Adrenal gland (tissue), 12 donors: Measurements from ENCODE around the gene AOC1. TPM values are rescaled to one million over a fixed set of nuclear protein-coding genes. Genes with fewer than 3 reads are reported as not detected.
"Not testable (repeated sequence)": the region's sequence is repeated elsewhere in the genome, so short reads cannot be mapped to it uniquely, and the experiment has no call there.

Source experiments
- DNase-seq, 7 donors: peaks; one replicate each; pipeline ENCODE4 v3.0.0-alpha.2; 2019 to 2020
- H3K27ac ChIP-seq, 5 donors: fragments of 200-600 bp; sonication (generic) in 4 of 5; 1 replicate in 3 of 5; 2 replicates in 2 of 5; pipeline versions ENCODE4 v1.5.1 to v1.8.0; 2016 to 2020; ENCODE audit warnings: mild to moderate bottlenecking in 1 of 5
- H3K27me3 ChIP-seq: fragments of 200-600 bp; 2 replicates; pipeline ENCODE4 v1.8.0; 2021
- H3K36me3 ChIP-seq, 2 donors: fragments of 200-600 bp; replicated peaks in 1 of 2; 1 replicate in 1 of 2; 2 replicates in 1 of 2; pipeline versions ENCODE4 v1.5.1 to v1.8.0; 2018 to 2022
- H3K4me1 ChIP-seq, 2 donors: fragments of 200-600 bp; replicated peaks in 1 of 2; 1 replicate in 1 of 2; 2 replicates in 1 of 2; pipeline versions ENCODE4 v1.5.1 to v1.8.0; 2018 to 2021
- H3K4me3 ChIP-seq, 4 donors: fragments of 200-600 bp; sonication (generic) in 3 of 4; one replicate each; pipeline ENCODE4 v1.5.1; 2016 to 2018
- H3K9me3 ChIP-seq, 3 donors: fragments of 200-600 bp; sonication (generic) in 1 of 3; replicated peaks in 1 of 3; 1 replicate in 2 of 3; 2 replicates in 1 of 3; pipeline versions ENCODE4 v1.5.1 to v1.8.0; 2016 to 2021
- POLR2A ChIP-seq, 2 donors: fragments of 450-650 bp; IDR thresholded peaks; one replicate each; pipeline ENCODE4 v1.6.1; 2017; ENCODE audit warnings: antibody characterized with exemption in 2 of 2, mild to moderate bottlenecking in 2 of 2, moderate library complexity in 1 of 2
- WGBS, 4 donors: extraction: QIAGEN DNeasy Blood & Tissue Kit in 2 of 4; methylation state at CpG; one replicate each; pipeline versions ENCODE4 v1.1.5 to v1.1.7; 2013 to 2017; 5-methylcytosine and 5-hydroxymethylcytosine counted together
- intact Hi-C, 2 donors: fragments of 100-400 bp; cut with DNase I; formaldehyde crosslinking; loops; one replicate each; pipeline versions ENCODE4 v1.14.1 to v1.15.0; 2022 to 2023
- polyA plus RNA-seq, 3 donors: library from polyadenylated mRNA; stranded (reverse); fragments of 200-250 nt in 2 of 3; fragments of 350-450 nt in 1 of 3; fragmentation: Illumina TruSeq in 1 of 3; extraction: RNeasy Lipid Tissue Mini Kit (QIAGEN cat#74804) in 1 of 3; gene quantifications; one replicate each; pipeline ENCODE4 v1.2.3, GENCODE V29; 2013 to 2014
- total RNA-seq, 9 donors: library from RNA; depleted of rRNA in 4 of 9; stranded (reverse); fragments of >200 nt in 4 of 9; fragments of 120-200 nt in 1 of 9; fragmentation: NEBNext Ultra II Directional in 1 of 9; extraction: Animal tissue kit (Norgen Biotek cat#: 25700) in 1 of 9; gene quantifications; one replicate each; pipeline versions ENCODE4 v1.1.0 to v1.2.4, GENCODE V29; 2013 to 2023
- TF ChIP-seq, protein P1 (sequence below), 6 experiments: fragments of 450-650 bp in 4 of 6; fragments of 200-600 bp in 2 of 6; sonication (generic) in 1 of 6; IDR thresholded peaks; 1 replicate in 5 of 6; 2 replicates in 1 of 6; pipeline versions ENCODE4 v1.5.1 to v1.8.0; 2016 to 2021; ENCODE audit warnings: antibody characterized with exemption in 6 of 6, mild to moderate bottlenecking in 2 of 6, moderate library complexity in 1 of 6
- donor health status: healthy with polysubstance abuse.
- donor health status: Bipolar disorder and iron deficiency.
- donor health status: DM: yes; HTN: yes; CAD: no.
- donor health status: DM: no; HTN: no; CAD: no.
- donor health status: DM: no; HTN: no; CAD: no.
- donor health status: DM: yes; HTN: yes; CAD: no.

Gene AOC1
- total and polyA plus RNA-seq, 12 donors, result 0.10 to 0.32 (median 0.15) TPM; not detected in 7

GRCh38 chr7:150904011-150904909, 51.9 kb downstream of the AOC1 start:
- WGBS, 4 donors, result 48 to 62% (median 52%) methylated on average over 5 to 6 of the region's 6 CpGs
- H3K27me3 ChIP-seq, result no peaks in the 10 kb centered on the region
- peak overlapping the region in 2 of 5 donors; percentile 25 to 27 for H3K27ac ChIP-seq
- peaks cover 15 to 18% of the 10 kb centered on the region in 2 donors for H3K4me1 ChIP-seq
- DNase-seq, result no peak
- intact Hi-C loops, result no loop called here
- no peaks in the 10 kb centered on the region for H3K36me3 ChIP-seq
- TF ChIP-seq POLR2A (IDR thresholded peaks at IDR 0.05), result no peak
- TF ChIP-seq, protein P1, sequence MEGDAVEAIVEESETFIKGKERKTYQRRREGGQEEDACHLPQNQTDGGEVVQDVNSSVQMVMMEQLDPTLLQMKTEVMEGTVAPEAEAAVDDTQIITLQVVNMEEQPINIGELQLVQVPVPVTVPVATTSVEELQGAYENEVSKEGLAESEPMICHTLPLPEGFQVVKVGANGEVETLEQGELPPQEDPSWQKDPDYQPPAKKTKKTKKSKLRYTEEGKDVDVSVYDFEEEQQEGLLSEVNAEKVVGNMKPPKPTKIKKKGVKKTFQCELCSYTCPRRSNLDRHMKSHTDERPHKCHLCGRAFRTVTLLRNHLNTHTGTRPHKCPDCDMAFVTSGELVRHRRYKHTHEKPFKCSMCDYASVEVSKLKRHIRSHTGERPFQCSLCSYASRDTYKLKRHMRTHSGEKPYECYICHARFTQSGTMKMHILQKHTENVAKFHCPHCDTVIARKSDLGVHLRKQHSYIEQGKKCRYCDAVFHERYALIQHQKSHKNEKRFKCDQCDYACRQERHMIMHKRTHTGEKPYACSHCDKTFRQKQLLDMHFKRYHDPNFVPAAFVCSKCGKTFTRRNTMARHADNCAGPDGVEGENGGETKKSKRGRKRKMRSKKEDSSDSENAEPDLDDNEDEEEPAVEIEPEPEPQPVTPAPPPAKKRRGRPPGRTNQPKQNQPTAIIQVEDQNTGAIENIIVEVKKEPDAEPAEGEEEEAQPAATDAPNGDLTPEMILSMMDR (IDR thresholded peaks at IDR 0.05), result no peak
- H3K9me3 ChIP-seq, result no peaks in the 10 kb centered on the region
- no peak overlapping the region for H3K4me3 ChIP-seq

GRCh38 chr7:150908173-150908572, 55.9 kb downstream of the AOC1 start:
- intact Hi-C loops, result no loop called here
- 70 to 84% (median 75%) methylated on average over 2 of the region's 2 CpGs for WGBS, 4 donors

DNA sequence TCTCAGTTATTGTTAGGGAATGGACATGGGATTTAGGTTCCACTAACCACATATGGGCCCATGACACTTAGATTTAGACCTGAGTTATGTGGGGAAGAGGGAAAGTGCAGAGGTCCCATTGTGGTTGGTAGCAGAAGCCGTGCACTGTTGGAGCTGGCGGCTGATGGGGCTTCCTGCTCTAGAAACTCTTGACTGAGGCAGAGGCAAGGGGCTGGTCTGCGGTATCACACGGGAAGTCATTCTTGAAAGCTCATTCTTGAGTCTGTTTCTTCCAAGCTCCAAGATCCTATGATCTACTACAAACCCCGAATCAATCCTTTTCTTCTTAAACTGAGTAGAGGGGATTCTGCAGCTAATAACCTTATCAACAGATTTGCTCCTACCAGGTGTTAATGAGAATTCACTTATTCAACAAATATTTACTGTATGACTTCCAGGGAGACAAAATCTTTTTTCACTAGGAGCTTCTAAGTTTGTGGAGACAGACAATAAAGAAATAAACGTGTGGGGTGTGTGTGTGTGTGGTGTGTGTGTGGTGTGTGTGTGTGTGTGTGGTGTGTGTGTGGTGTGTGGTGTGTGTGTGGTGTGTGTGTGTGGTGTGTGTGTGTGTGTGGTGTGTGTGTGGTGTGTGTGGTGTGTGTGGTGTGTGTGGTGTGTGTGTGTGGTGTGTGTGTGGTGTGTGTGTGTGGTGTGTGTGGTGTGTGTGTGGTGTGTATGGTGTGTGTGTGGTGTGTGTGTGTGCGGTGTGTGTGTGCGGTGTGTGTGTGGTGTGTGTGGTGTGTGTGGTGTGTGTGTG, 57.1 kb downstream of the AOC1 start:
- Histone ChIP-seq H3K27me3 (no peaks in the 10 kb centered on the region), H3K9me3 (no peaks in the 10 kb centered on the region), H3K4me1 (no peaks in the 10 kb centered on the region), H3K27ac (no peak overlapping the region), H3K36me3 (no peaks in the 10 kb centered on the region), H3K4me3 (no peak overlapping the region)
- WGBS, 4 donors, result 65 to 82% (median 74%) methylated on average over 8 of the region's 8 CpGs
- intact Hi-C loops, result no loop called here
- no peak for TF ChIP-seq POLR2A (IDR thresholded peaks at IDR 0.05)
- TF ChIP-seq, protein P1 (IDR thresholded peaks at IDR 0.05), result no peak
- no peak for DNase-seq

More at GRCh38 chr7:150908173-150908572, 55.9 kb downstream of the AOC1 start:
- Histone ChIP-seq H3K27ac (no peak overlapping the region), H3K4me3 (no peak overlapping the region), H3K9me3 (no peaks in the 10 kb centered on the region), H3K4me1 (peaks cover 6% of the 10 kb centered on the region in 2 donors), H3K27me3 (no peaks in the 10 kb centered on the region), H3K36me3 (no peaks in the 10 kb centered on the region)
- no peak for DNase-seq
- TF ChIP-seq POLR2A (IDR thresholded peaks at IDR 0.05), result no peak
- TF ChIP-seq, protein P1 (IDR thresholded peaks at IDR 0.05), result no peak

- DNase-seq, H3K9me3 ChIP-seq, H3K27ac ChIP-seq, intact Hi-C loops, H3K36me3 ChIP-seq, H3K4me3 ChIP-seq, H3K27me3 ChIP-seq, H3K4me1 ChIP-seq: not testable (repeated sequence)
- 79 to 81% (median 80%) methylated on average over 8 of the region's 8 CpGs for WGBS, 4 donors
These were observed 58.1 kb downstream of the AOC1 start for GRCh38 chr7:150910305-150910995.
